ENCODE measurements around the gene ZDHHC8.

DNA sequence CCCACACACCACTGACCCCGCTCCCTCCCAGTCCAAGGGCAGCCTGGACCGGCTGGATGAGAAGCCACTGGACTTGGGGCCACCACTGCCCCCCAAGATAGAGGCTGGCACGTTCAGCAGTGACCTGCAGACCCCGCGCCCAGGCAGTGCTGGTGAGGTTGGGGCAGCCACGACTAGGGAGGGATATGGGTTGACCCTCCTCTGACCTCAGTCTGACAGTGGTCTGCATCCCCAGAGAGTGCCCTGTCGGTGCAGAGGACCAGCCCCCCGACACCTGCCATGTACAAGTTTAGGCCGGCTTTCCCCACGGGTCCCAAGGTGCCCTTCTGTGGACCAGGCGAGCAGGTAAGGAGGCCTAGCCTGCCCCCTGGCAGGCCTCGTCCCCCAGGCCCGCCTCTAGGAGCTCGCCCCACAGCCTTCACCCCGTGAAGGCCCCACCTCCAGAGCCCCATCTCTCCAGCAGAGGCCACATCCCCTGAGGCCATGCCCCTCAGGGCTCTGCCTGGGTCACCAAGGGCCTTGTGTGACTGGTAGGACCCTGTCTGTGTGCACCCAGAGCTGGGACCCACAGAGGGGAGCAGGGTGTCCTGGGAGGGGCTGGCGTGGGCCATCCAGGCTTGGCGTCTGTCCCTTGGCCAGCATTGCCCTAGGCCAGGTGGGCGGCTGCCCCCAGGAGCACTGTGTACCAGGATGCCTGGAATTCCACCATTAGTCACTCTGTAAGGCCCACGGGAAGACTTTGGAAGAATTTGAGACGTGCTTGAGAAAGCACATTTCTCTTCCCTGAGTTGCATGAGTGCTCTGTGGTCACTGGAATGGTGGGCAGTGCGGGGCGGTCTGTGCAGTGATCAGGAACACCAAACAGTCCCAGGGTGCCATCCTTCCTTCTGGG, 9.8 kb downstream of the ZDHHC8 start:
- TF ChIP-seq, protein P1, sequence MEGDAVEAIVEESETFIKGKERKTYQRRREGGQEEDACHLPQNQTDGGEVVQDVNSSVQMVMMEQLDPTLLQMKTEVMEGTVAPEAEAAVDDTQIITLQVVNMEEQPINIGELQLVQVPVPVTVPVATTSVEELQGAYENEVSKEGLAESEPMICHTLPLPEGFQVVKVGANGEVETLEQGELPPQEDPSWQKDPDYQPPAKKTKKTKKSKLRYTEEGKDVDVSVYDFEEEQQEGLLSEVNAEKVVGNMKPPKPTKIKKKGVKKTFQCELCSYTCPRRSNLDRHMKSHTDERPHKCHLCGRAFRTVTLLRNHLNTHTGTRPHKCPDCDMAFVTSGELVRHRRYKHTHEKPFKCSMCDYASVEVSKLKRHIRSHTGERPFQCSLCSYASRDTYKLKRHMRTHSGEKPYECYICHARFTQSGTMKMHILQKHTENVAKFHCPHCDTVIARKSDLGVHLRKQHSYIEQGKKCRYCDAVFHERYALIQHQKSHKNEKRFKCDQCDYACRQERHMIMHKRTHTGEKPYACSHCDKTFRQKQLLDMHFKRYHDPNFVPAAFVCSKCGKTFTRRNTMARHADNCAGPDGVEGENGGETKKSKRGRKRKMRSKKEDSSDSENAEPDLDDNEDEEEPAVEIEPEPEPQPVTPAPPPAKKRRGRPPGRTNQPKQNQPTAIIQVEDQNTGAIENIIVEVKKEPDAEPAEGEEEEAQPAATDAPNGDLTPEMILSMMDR (IDR thresholded peaks at IDR 0.05; ENCODE audit: insufficient read depth, low read length) = no peak
- TF ChIP-seq POLR2AphosphoS5 (IDR thresholded peaks at IDR 0.05; ENCODE audit: low read depth) (no peak), REST (IDR thresholded peaks at IDR 0.05; ENCODE audit: insufficient replicate concordance, low read depth) (no peak)

Measured in HL-60 (cell line).